RWPE2 (cell line): ENCODE measurements around the gene PUM1.
A peak's percentile ranks its signal among the peaks of the same experiment; 100 is the strongest.

ENCODE experiments used
- ATAC-seq: fragments of 200-7000 bp; cut with Tn5 transposase; 3 replicates; pipeline ENCODE4 v1.9.1; 2021; ENCODE audit warnings: low read depth
- DNase-seq: peaks from one replicate; pipeline ENCODE4 v3.0.0-alpha.2; 2020; ENCODE audit warnings: low spot score
- H3K27ac ChIP-seq: fragments of 450-650 bp; 2 replicates; pipeline ENCODE4 v1.5.1; 2017; ENCODE audit warnings: mild to moderate bottlenecking; ENCODE audit not compliant: poor library complexity, severe bottlenecking
- H3K27me3 ChIP-seq: fragments of 250-450 bp; sonication (Bioruptor Pico); 2 replicates; pipeline ENCODE4 v1.5.1; 2021; ENCODE audit warnings: mild to moderate bottlenecking, moderate library complexity; ENCODE audit not compliant: insufficient read depth, poor library complexity, severe bottlenecking
- H3K36me3 ChIP-seq: fragments of 250-450 bp; sonication (Bioruptor Pico); 2 replicates; pipeline ENCODE4 v1.5.1; 2020; ENCODE audit warnings: low read depth, mild to moderate bottlenecking, moderate library complexity
- H3K4me1 ChIP-seq: fragments of 250-450 bp; sonication (Bioruptor Pico); 2 replicates; pipeline ENCODE4 v1.5.1; 2021; ENCODE audit warnings: mild to moderate bottlenecking, moderate library complexity; ENCODE audit not compliant: insufficient read depth, poor library complexity, severe bottlenecking
- H3K4me3 ChIP-seq: fragments of 250-450 bp; sonication (Bioruptor Pico); 2 replicates; pipeline ENCODE4 v1.5.1; 2021; ENCODE audit warnings: mild to moderate bottlenecking, moderate library complexity; ENCODE audit not compliant: severe bottlenecking
- H3K9me3 ChIP-seq: fragments of 250-450 bp; sonication (Bioruptor Pico); 2 replicates; pipeline ENCODE4 v1.5.1; 2021; ENCODE audit warnings: mild to moderate bottlenecking, moderate library complexity; ENCODE audit not compliant: severe bottlenecking
- CTCF ChIP-seq: fragments of 450-650 bp; IDR thresholded peaks from one replicate; pipeline ENCODE4 v1.5.1; 2017; ENCODE audit warnings: mild to moderate bottlenecking, moderate library complexity; ENCODE audit not compliant: poor library complexity, severe bottlenecking

PUM1 gene

GRCh38 chr1:30971496-30971895, 94.0 kb downstream of the PUM1 start:
- H3K27ac ChIP-seq, result no peak overlapping the region
- H3K27me3 ChIP-seq, result no peaks in the 10 kb centered on the region
- ATAC-seq (no peak), DNase-seq (no peak)
- peaks cover 86% of the 10 kb centered on the region for H3K36me3 ChIP-seq
- no peaks in the 10 kb centered on the region for H3K9me3 ChIP-seq
- H3K4me1 ChIP-seq, result peaks cover 25% of the 10 kb centered on the region
- TF ChIP-seq CTCF, result no peak
- no peak overlapping the region for H3K4me3 ChIP-seq

GRCh38 chr1:30969903-30970302, 95.6 kb downstream of the PUM1 start:
- H3K27me3 ChIP-seq, result no peaks in the 10 kb centered on the region
- DNase-seq (no peak), ATAC-seq (no peak)
- TF ChIP-seq CTCF, result no peak
- H3K36me3 ChIP-seq, result peaks cover 89% of the 10 kb centered on the region
- peaks cover 27% of the 10 kb centered on the region for H3K4me1 ChIP-seq
- no peak overlapping the region for H3K27ac ChIP-seq
- no peaks in the 10 kb centered on the region for H3K9me3 ChIP-seq
- no peak overlapping the region for H3K4me3 ChIP-seq

GRCh38 chr1:30968220-30968971, 97.1 kb downstream of the PUM1 start:
- Histone ChIP-seq H3K27ac (peak overlapping the region; percentile 35), H3K4me3 (no peak overlapping the region), H3K9me3 (no peaks in the 10 kb centered on the region), H3K27me3 (no peaks in the 10 kb centered on the region), H3K36me3 (peaks cover 89% of the 10 kb centered on the region), H3K4me1 (peaks cover 27% of the 10 kb centered on the region)
- DNase-seq, result no peak
- ATAC-seq, result no peak
- TF ChIP-seq CTCF, result no peak

GRCh38 chr1:30966690-30967369, 98.7 kb downstream of the PUM1 start:
- Histone ChIP-seq H3K9me3 (no peaks in the 10 kb centered on the region), H3K4me3 (no peak overlapping the region), H3K36me3 (peaks cover 94% of the 10 kb centered on the region), H3K27me3 (no peaks in the 10 kb centered on the region), H3K4me1 (peaks cover 27% of the 10 kb centered on the region), H3K27ac (peak overlapping the region; percentile 35)
- DNase-seq, result no peak
- TF ChIP-seq CTCF, result no peak
- ATAC-seq, result peak; percentile 71
